H1 (cell line): ENCODE data around the gene FUT6. TPM values are rescaled to one million over a fixed set of nuclear protein-coding genes. Genes with fewer than 3 reads are reported as not detected.

Experiments used
- CHD2 ChIP-seq: IDR thresholded peaks from 2 replicates; pipeline ENCODE4 v1.6.1; 2012; ENCODE audit warnings: low read length, improper control_type of control experiment
- KDM4A ChIP-seq: IDR thresholded peaks from one replicate; pipeline ENCODE4 v1.7.1; 2012; ENCODE audit warnings: low read depth, mild to moderate bottlenecking, moderate library complexity, low read length, inconsistent platforms; ENCODE audit not compliant: severe bottlenecking
- POU5F1 ChIP-seq: IDR thresholded peaks from 2 replicates; pipeline ENCODE4 v1.6.1; 2011; ENCODE audit warnings: low read depth, mild to moderate bottlenecking, low read length, moderate library complexity
- RFX5 ChIP-seq: IDR thresholded peaks from 2 replicates; pipeline ENCODE4 v1.6.1; 2011; ENCODE audit warnings: low read depth, low read length, improper control_type of control experiment, borderline replicate concordance
- RXRA ChIP-seq: IDR thresholded peaks from 2 replicates; pipeline ENCODE4 v1.6.1; 2011; ENCODE audit warnings: low read depth, mild to moderate bottlenecking, low read length, moderate library complexity; ENCODE audit not compliant: insufficient read depth
- SIX5 ChIP-seq: IDR thresholded peaks from 2 replicates; pipeline ENCODE4 v1.6.1; 2011; ENCODE audit warnings: mild to moderate bottlenecking, low read depth, low read length
- ZNF274 ChIP-seq: IDR thresholded peaks from 2 replicates; pipeline ENCODE4 v1.7.0; 2012; ENCODE audit warnings: low read length, borderline replicate concordance; ENCODE audit errors: extremely low read depth
- polyA plus RNA-seq, 7 experiments: library from polyadenylated mRNA; depleted of rRNA in 3 of 7; stranded (reverse) in 5 of 7; unstranded in 2 of 7; fragments of >200 nt in 5 of 7; fragments of 200-250 nt in 2 of 7; gene quantifications; 1 replicate in 5 of 7; 2 replicates in 1 of 7; 4 replicates in 1 of 7; pipeline versions ENCODE4 v1.2.1 to v1.2.3, GENCODE V29; 2011 to 2013; ENCODE audit warnings: missing spikeins in 2 of 7, mixed read lengths in 2 of 7
- total RNA-seq: library from RNA; stranded (reverse); fragmentation: NEBNext Ultra II Directional; extraction: Animal tissue kit (Norgen Biotek cat#: 25700); gene quantifications from 2 replicates; pipeline ENCODE4 v1.2.1, GENCODE V29; 2021
- TF ChIP-seq, protein P1 (sequence below), 3 experiments: IDR thresholded peaks; 1 replicate in 2 of 3; 2 replicates in 1 of 3; pipeline versions ENCODE4 v1.5.1 to v1.6.1; 2011; ENCODE audit warnings: low read length in 3 of 3, mild to moderate bottlenecking in 3 of 3, inconsistent platforms in 2 of 3, low read depth in 1 of 3, moderate library complexity in 1 of 3; ENCODE audit not compliant: insufficient read depth in 1 of 3; ENCODE audit errors: control extremely low read depth in 1 of 3

Gene FUT6
- total and polyA plus RNA-seq, 2 of the 8 experiments (the other 6 are each of a cell fraction or from before 2014, with no cell fraction given) = not detected

DNA sequence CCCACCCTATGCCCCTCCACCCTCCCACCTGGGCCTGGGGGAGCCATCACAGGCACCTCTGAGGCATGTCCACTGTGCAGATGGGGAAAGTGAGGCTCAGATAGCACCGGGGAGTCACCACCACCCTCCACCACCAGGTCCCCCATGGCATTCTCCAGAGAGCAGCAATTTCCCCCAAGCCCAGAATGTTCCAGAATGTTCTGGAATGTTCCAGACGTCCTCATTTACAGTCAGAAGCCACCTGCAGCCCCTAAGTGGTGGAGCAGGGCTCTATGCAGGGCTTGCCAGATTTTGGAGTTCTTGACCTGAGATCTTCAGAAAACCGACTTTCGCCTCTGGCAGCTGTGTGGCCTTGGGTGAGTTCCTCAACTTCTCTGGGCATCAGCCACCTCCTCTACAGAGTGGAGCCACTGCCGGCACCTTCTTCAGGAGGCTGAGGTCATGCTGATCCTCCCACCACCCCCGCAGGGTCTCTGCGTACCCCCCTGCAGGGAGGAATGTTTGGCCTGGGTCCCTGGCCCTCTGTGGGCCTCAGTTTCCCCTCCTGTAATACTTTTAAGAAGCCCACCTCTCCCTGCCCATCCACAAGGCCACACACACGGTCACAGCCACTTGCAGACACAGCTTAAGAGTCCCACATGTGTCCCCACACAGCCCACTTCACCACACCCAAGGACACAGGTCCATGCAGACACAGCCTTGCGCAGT is 24.7 kb upstream of the FUT6 start (continued):
- TF ChIP-seq, protein P1, sequence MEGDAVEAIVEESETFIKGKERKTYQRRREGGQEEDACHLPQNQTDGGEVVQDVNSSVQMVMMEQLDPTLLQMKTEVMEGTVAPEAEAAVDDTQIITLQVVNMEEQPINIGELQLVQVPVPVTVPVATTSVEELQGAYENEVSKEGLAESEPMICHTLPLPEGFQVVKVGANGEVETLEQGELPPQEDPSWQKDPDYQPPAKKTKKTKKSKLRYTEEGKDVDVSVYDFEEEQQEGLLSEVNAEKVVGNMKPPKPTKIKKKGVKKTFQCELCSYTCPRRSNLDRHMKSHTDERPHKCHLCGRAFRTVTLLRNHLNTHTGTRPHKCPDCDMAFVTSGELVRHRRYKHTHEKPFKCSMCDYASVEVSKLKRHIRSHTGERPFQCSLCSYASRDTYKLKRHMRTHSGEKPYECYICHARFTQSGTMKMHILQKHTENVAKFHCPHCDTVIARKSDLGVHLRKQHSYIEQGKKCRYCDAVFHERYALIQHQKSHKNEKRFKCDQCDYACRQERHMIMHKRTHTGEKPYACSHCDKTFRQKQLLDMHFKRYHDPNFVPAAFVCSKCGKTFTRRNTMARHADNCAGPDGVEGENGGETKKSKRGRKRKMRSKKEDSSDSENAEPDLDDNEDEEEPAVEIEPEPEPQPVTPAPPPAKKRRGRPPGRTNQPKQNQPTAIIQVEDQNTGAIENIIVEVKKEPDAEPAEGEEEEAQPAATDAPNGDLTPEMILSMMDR (IDR thresholded peaks at IDR 0.05; ENCODE audit: control extremely low read depth in 1 of 3, insufficient read depth in 1 of 3, low read depth in 1 of 3, low read length in 3 of 3) = no peak
- TF ChIP-seq RXRA (no peak), CHD2 (no peak), ZNF274 (no peak), KDM4A (no peak), RFX5 (no peak), SIX5 (no peak), POU5F1 (no peak)
